Transverse colon (tissue), 4 donors: ENCODE measurements around the gene KLHDC10. TPM values are rescaled to one million over a fixed set of nuclear protein-coding genes. Genes with fewer than 3 reads are reported as not detected.

Source experiments
- DNase-seq: peaks from one replicate; pipeline ENCODE4 v3.0.0-alpha.2; 2019
- H3K27ac ChIP-seq, 4 donors: fragments of 200-600 bp; sonication (generic); 2 replicates each; pipeline ENCODE4 v1.5.1; 2016 to 2018; ENCODE audit warnings: inconsistent platforms in 4 of 4
- H3K27me3 ChIP-seq: fragments of 200-600 bp; sonication (generic); 2 replicates; pipeline ENCODE4 v1.5.1; 2017; ENCODE audit warnings: inconsistent platforms
- H3K36me3 ChIP-seq, 4 donors: fragments of 200-600 bp; sonication (generic); 2 replicates each; pipeline ENCODE4 v1.5.1; 2017 to 2019; ENCODE audit warnings: inconsistent platforms in 4 of 4
- H3K4me1 ChIP-seq, 4 donors: fragments of 200-600 bp; sonication (generic); 2 replicates each; pipeline ENCODE4 v1.5.1; 2017 to 2020; ENCODE audit warnings: inconsistent platforms in 4 of 4
- H3K4me3 ChIP-seq, 4 donors: fragments of 200-600 bp; sonication (generic); 1 replicate in 1 of 4; 2 replicates in 3 of 4; pipeline versions ENCODE4 v1.5.1 to v1.6.1; 2017 to 2019; ENCODE audit warnings: inconsistent platforms in 4 of 4
- H3K9me3 ChIP-seq, 2 donors: fragments of 200-600 bp; sonication (generic); 2 replicates each; pipeline ENCODE4 v1.5.1; 2017 to 2019; ENCODE audit warnings: inconsistent platforms in 2 of 2
- EP300 ChIP-seq: sonication (generic); formaldehyde crosslinking; IDR thresholded peaks from one replicate; pipeline ENCODE4 v1.6.1; 2017; ENCODE audit warnings: antibody characterized with exemption, low read depth
- POLR2A ChIP-seq: fragments of 450-650 bp; IDR thresholded peaks from one replicate; pipeline ENCODE4 v1.6.1; 2016; ENCODE audit warnings: antibody characterized with exemption, mild to moderate bottlenecking, moderate library complexity
- POLR2AphosphoS5 ChIP-seq, 3 donors: sonication (generic); formaldehyde crosslinking; IDR thresholded peaks; one replicate each; pipeline ENCODE4 v1.6.1; 2016; ENCODE audit warnings: antibody characterized with exemption in 3 of 3
- WGBS, 2 donors: methylation state at CpG; one replicate each; pipeline ENCODE4 v1.1.5; 2018; ENCODE audit warnings: low coverage in 1 of 2; 5-methylcytosine and 5-hydroxymethylcytosine counted together
- in situ Hi-C, 4 donors: fragments of 200-750 bp; cut with MboI; loops; one replicate each; pipeline versions ENCODE4 v1.15.0 to v1.15.1; 2017; ENCODE audit warnings: low sequenced_read_pairs in 3 of 4, low pct_ligation_motif_present in 1 of 4, low pct_unique_long_range_greater_than_20kb in 1 of 4
- intact Hi-C: fragments of 100-400 bp; cut with DNase I; formaldehyde crosslinking; loops from one replicate; pipeline ENCODE4 v1.15.1; 2023; ENCODE audit warnings: low total_unique reads
- total RNA-seq, 4 donors: library from RNA; depleted of rRNA; stranded (reverse); fragments of >200 nt; gene quantifications; one replicate each; pipeline ENCODE4 v1.1.0, GENCODE V29; 2016
- TF ChIP-seq, protein P1 (sequence below), 5 experiments: fragments of 200-600 bp in 3 of 5; fragments of 450-650 bp in 2 of 5; sonication (generic) in 3 of 5; IDR thresholded peaks; 1 replicate in 2 of 5; 2 replicates in 3 of 5; pipeline ENCODE4 v1.5.1; 2016 to 2017; ENCODE audit warnings: antibody characterized with exemption in 5 of 5, inconsistent platforms in 3 of 5, mild to moderate bottlenecking in 2 of 5, moderate library complexity in 1 of 5

KLHDC10 gene
- total RNA-seq, 4 donors from 2014 or later, result 9.4 to 23.5 (median 15.6) TPM

DNA sequence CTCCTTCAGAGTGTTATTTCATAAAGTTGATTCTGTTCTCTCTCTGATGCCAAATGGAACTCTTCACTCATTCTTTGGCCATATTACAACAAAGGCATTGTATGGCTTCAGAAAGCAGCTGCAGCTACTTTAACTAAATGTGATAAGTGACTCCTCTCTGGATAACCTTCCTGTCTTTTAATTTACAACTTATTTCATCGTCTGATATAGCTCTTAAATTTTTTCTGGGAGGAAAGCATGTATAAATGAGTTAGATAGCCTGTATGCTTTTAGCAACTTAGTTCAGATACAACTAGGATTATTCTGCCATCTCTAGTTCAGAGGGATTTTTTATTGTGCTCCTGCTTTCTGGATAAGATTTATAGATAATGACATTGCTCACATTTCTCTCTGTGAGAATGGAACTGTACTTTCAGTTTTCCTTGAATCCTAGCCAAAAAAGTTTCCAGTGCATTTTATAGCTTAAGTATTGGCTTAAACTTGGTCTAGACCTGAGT, 57.5 kb downstream of the KLHDC10 start:
- 19 to 36% methylated on average over 1 of the region's 1 CpG for WGBS, 2 donors

GRCh38 chr7:130129011-130129411, 58.7 kb downstream of the KLHDC10 start:
- Histone ChIP-seq H3K4me1 (peaks cover 6 to 19% (median 14%) of the 10 kb centered on the region in 4 donors), H3K36me3 (peaks cover 0 to 59% (median 19%) of the 10 kb centered on the region in 4 donors), H3K9me3 (no peaks in the 10 kb centered on the region), H3K27ac (no peak overlapping the region), H3K27me3 (no peaks in the 10 kb centered on the region), H3K4me3 (no peak overlapping the region)
- 88 to 93% methylated on average over 2 to 4 of the region's 4 CpGs for WGBS, 2 donors
- no peak for DNase-seq
- TF ChIP-seq, protein P1, sequence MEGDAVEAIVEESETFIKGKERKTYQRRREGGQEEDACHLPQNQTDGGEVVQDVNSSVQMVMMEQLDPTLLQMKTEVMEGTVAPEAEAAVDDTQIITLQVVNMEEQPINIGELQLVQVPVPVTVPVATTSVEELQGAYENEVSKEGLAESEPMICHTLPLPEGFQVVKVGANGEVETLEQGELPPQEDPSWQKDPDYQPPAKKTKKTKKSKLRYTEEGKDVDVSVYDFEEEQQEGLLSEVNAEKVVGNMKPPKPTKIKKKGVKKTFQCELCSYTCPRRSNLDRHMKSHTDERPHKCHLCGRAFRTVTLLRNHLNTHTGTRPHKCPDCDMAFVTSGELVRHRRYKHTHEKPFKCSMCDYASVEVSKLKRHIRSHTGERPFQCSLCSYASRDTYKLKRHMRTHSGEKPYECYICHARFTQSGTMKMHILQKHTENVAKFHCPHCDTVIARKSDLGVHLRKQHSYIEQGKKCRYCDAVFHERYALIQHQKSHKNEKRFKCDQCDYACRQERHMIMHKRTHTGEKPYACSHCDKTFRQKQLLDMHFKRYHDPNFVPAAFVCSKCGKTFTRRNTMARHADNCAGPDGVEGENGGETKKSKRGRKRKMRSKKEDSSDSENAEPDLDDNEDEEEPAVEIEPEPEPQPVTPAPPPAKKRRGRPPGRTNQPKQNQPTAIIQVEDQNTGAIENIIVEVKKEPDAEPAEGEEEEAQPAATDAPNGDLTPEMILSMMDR (IDR thresholded peaks at IDR 0.05), result no peak
- TF ChIP-seq POLR2A (no peak), EP300 (no peak)
- intact Hi-C loops (no loop called here), in situ Hi-C loops (no loop called here)

More for the DNA sequence above, 57.5 kb downstream of the KLHDC10 start:
- peaks cover 0 to 57% (median 20%) of the 10 kb centered on the region in 4 donors for H3K36me3 ChIP-seq
- no peak for TF ChIP-seq POLR2AphosphoS5 (IDR thresholded peaks at IDR 0.05)
- no peak for TF ChIP-seq EP300
- TF ChIP-seq, protein P1 (IDR thresholded peaks at IDR 0.05), result no peak
- no peak for TF ChIP-seq POLR2A
- H3K27me3 ChIP-seq, result no peaks in the 10 kb centered on the region
- no peaks in the 10 kb centered on the region for H3K9me3 ChIP-seq
- H3K27ac ChIP-seq, result peak overlapping the region in 2 of 4 donors; percentile 16 to 28
- peaks cover 6 to 19% (median 14%) of the 10 kb centered on the region in 4 donors for H3K4me1 ChIP-seq
- no peak for DNase-seq
- no peak overlapping the region for H3K4me3 ChIP-seq
- intact Hi-C loops (no loop called here), in situ Hi-C loops (no loop called here)

GRCh38 chr7:130131191-130131834, 61.0 kb downstream of the KLHDC10 start:
- intact Hi-C loops, result no loop called here
- peaks cover 0 to 51% (median 17%) of the 10 kb centered on the region in 4 donors for H3K36me3 ChIP-seq
- TF ChIP-seq POLR2AphosphoS5 (IDR thresholded peaks at IDR 0.05), result no peak
- TF ChIP-seq POLR2A, result no peak
- no peak for TF ChIP-seq EP300

DNA sequence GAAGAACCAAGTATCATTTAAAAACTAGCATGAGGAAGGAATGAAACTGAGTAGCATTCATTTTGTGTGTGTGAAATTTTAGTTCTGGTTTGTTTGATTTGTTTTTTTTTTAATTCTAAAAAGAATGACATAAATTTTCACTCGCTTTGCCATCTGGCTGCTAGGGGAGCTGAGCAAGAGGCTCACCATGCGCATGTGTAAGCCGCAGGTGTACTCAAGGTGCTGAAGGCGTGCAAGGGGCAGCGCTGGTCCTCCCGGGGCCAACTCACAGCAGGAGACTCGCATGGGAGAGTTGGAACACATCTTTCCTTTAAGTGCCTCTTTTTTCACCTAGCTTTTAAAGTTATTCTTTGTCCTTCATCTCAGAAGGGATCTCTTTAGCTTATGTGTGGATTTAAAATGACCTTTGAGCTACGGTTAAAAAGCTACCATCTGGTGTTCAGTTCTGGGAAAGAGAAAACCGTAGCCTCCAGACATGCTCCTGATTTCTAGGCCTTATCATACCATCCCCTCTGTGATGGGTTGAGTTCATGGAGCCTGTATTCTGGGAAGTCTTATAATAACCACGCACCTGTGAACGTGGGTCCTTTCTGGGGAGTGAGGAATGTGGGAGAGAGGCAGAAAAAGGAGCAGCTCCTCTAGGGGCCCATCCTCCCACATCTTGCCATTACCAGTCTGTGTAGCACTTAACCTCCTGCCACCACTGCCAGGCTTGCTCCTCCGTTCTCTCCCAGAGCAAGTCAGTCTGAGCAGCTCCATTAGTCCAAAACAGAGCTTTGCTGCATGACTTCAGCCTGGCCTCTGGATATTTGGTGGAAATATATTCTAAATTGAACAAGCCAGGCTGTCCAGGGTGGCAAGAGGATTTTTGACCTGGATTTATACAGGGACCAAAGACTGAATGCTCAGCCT, 61.9 kb downstream of the KLHDC10 start:
- no peak for DNase-seq
- H3K4me3 ChIP-seq, result no peak overlapping the region
- H3K9me3 ChIP-seq, result no peaks in the 10 kb centered on the region
- H3K27ac ChIP-seq, result no peak overlapping the region
- H3K4me1 ChIP-seq, result peaks cover 6 to 14% (median 11%) of the 10 kb centered on the region in 4 donors
- WGBS, 2 donors, result 95 to 98% methylated on average over 10 to 12 of the region's 12 CpGs
- peaks cover 0 to 50% (median 13%) of the 10 kb centered on the region in 4 donors for H3K36me3 ChIP-seq
- intact Hi-C loops (no loop called here), in situ Hi-C loops (no loop called here)
- no peaks in the 10 kb centered on the region for H3K27me3 ChIP-seq
- TF ChIP-seq, protein P1 (IDR thresholded peaks at IDR 0.05), result no peak
- no peak for TF ChIP-seq POLR2A

More at GRCh38 chr7:130131191-130131834, 61.0 kb downstream of the KLHDC10 start:
- WGBS, 2 donors, result 89 to 96% methylated on average over 5 to 6 of the region's 6 CpGs
- H3K4me3 ChIP-seq, result no peak overlapping the region
- H3K9me3 ChIP-seq, result no peaks in the 10 kb centered on the region
- H3K27ac ChIP-seq, result no peak overlapping the region
- in situ Hi-C loops, result no loop called here
- peaks cover 6 to 19% (median 14%) of the 10 kb centered on the region in 4 donors for H3K4me1 ChIP-seq
- H3K27me3 ChIP-seq, result no peaks in the 10 kb centered on the region
- DNase-seq, result no peak
